Mesothelial cell of epicardium (in vitro differentiated cells): ENCODE results near the gene LIF. TPM values are rescaled to one million over a fixed set of nuclear protein-coding genes. Genes with fewer than 3 reads are reported as not detected.

Experiments
- DNase-seq, 2 experiments: peaks; one replicate each; pipeline ENCODE4 v3.0.0; 2021; ENCODE audit warnings: low spot score in 2 of 2; ENCODE audit not compliant: unreplicated experiment in 2 of 2
- H3K27ac Mint-ChIP-seq: 2 replicates; pipeline ENCODE4 v1.8.0; 2021; ENCODE audit warnings: mixed read lengths
- H3K27me3 Mint-ChIP-seq: 2 replicates; pipeline ENCODE4 v1.8.0; 2021; ENCODE audit warnings: low read depth, mixed read lengths
- H3K36me3 Mint-ChIP-seq: 2 replicates; pipeline ENCODE4 v1.8.0; 2021; ENCODE audit warnings: mixed read lengths
- H3K4me1 Mint-ChIP-seq: 2 replicates; pipeline ENCODE4 v1.8.0; 2021; ENCODE audit warnings: mixed read lengths
- H3K4me3 Mint-ChIP-seq: 2 replicates; pipeline ENCODE4 v1.8.0; 2021; ENCODE audit warnings: mild to moderate bottlenecking, moderate library complexity, mixed read lengths
- H3K9me3 Mint-ChIP-seq: 2 replicates; pipeline ENCODE4 v1.8.0; 2021; ENCODE audit warnings: mixed read lengths
- total RNA-seq: library from RNA; stranded (reverse); gene quantifications from 3 replicates; pipeline ENCODE4 v1.2.1, GENCODE V29; 2021
- TF ChIP-seq, protein P1 (sequence below): fragments of 200-600 bp; sonication (generic); IDR thresholded peaks from one replicate; pipeline ENCODE4 v1.5.0; 2021; ENCODE audit warnings: antibody characterized with exemption; ENCODE audit not compliant: unreplicated experiment

LIF gene
- total RNA-seq, 1 donor from 2014 or later: 15.8 TPM

DNA sequence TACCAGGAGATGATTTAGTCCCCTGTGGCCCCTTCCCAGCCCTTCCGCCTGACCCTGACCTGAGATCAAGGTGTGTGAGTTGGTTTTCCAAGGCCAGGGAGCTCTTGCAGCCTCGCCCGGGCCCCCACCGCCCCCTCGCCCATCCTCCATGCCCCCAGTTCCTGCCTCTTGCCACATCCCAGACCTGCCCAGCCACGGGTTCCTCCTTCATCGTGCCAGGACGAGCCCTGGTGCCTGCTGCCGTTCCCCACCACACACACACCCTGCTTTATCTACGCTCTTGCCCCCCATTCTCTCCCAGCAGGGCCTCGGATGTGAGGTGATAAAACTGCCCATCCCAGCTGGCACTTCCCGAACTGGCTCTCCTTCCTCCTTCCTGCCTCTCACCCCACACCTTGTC is 1.4 kb upstream of the LIF start:
- peak overlapping the region; percentile 24 for H3K27ac Mint-ChIP-seq
- no peaks in the 10 kb centered on the region for H3K27me3 Mint-ChIP-seq
- peak overlapping the region; percentile 34 for H3K4me3 Mint-ChIP-seq

DNA sequence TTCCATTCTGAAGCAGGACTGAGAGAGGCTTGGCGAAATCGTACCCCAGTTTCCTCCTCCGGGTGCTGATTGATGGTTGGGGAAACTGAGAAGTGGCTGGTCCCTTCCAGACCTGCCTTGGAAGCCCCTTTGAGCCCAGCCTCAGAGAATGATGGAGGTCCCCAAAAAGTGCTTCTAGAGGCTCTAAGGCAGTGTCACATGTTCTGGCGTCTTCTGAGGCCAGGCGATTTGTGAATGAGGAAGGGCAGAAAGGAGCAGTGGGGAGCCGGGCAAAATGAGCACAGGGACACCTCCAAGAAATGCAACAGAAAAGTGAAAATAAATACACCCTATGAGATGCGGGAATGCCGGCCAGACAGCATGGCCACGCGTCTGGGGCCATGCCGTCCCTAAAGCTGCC is 1.0 kb upstream of the LIF start:
- Mint-ChIP-seq H3K4me3 (peak overlapping the region; percentile 68), H3K9me3 (no peaks in the 10 kb centered on the region), H3K4me1 (peaks cover 47% of the 10 kb centered on the region), H3K27me3 (no peaks in the 10 kb centered on the region), H3K36me3 (peaks cover 12% of the 10 kb centered on the region), H3K27ac (peak overlapping the region; percentile 83)
- TF ChIP-seq, protein P1, sequence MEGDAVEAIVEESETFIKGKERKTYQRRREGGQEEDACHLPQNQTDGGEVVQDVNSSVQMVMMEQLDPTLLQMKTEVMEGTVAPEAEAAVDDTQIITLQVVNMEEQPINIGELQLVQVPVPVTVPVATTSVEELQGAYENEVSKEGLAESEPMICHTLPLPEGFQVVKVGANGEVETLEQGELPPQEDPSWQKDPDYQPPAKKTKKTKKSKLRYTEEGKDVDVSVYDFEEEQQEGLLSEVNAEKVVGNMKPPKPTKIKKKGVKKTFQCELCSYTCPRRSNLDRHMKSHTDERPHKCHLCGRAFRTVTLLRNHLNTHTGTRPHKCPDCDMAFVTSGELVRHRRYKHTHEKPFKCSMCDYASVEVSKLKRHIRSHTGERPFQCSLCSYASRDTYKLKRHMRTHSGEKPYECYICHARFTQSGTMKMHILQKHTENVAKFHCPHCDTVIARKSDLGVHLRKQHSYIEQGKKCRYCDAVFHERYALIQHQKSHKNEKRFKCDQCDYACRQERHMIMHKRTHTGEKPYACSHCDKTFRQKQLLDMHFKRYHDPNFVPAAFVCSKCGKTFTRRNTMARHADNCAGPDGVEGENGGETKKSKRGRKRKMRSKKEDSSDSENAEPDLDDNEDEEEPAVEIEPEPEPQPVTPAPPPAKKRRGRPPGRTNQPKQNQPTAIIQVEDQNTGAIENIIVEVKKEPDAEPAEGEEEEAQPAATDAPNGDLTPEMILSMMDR: no peak
- no peak for DNase-seq

More for the DNA sequence above, 1.4 kb upstream of the LIF start:
- TF ChIP-seq, protein P1: no peak
- Mint-ChIP-seq H3K4me1 (peaks cover 51% of the 10 kb centered on the region), H3K9me3 (no peaks in the 10 kb centered on the region), H3K36me3 (peaks cover 9% of the 10 kb centered on the region)
- no peak for DNase-seq

DNA sequence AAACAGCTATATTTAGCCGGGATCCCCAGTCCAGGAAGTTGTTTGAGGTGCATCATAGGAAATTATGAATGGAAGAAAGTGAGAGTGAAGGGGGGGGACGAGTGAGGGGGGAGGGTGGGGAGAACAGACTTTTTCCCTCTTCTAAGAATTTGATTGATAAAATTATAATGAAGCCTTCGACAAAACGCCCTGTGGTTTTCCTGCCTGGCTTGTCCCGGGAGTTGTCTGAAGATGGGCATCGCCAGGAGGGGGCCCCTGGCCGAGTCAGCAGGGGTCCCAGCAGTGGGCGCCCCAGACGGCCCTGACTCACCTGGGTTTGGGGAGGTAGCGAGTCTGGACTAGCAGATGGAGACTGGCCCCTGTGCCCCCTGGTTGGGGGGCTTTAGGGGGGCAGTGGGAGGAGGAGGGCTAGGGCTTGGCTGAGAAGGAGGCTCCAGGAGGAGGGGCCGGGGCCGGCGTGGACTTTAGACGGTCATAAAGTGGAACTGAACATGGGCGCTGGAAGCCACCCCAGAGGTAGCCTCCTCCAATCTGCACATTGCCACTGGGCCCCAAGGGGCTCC is 336 bp upstream of the LIF start:
- peaks cover 44% of the 10 kb centered on the region for H3K4me1 Mint-ChIP-seq

DNA sequence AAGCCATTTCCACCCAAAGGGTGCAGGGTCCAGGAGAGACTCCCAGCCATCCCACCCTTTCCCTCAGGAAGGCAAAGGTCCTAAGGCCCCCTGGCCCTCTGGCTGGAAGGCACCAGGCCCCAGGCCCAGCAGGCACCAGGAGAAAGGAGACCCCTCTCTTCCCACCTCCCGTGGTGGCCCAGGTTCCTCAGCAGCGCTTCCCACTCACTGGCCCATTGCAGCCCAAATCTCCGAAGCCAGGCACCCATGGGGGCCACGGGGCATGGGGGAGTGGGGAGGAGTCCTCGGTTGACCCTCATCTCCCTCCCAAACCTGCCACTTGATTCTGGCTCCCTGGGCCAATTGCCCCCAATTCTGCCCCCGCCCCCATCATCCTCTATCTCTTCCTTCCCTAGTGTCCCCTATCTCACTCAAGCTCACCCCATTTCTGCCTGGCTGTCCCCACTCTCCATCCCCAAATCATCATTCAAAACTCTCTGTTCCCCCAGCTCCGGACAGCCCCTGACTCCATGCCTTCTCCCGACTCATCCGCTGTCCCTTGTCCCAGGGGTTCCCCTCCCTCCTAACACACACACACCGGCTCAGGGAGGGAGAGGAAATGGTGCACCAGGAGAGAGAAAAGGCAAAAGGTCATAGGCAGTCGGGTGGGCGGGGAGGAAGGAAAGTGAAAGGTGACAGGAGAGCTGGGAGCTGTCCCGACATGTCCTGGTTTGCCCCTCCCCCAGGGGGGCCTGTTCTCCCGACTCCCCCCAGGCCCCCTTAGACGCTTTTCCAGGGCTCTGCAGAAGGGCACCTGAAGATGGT is 1.2 kb downstream of the LIF start:
- TF ChIP-seq, protein P1: no peak
- H3K27ac Mint-ChIP-seq: peak overlapping the region; percentile 84
- H3K4me3 Mint-ChIP-seq: peak overlapping the region; percentile 89
- H3K36me3 Mint-ChIP-seq: peaks cover 12% of the 10 kb centered on the region
- H3K4me1 Mint-ChIP-seq: peaks cover 51% of the 10 kb centered on the region
- H3K9me3 Mint-ChIP-seq: no peaks in the 10 kb centered on the region
- DNase-seq: no peak
- no peaks in the 10 kb centered on the region for H3K27me3 Mint-ChIP-seq

More for the DNA sequence above, 336 bp upstream of the LIF start:
- Mint-ChIP-seq H3K36me3 (peaks cover 12% of the 10 kb centered on the region), H3K9me3 (no peaks in the 10 kb centered on the region), H3K4me3 (peak overlapping the region; percentile 68), H3K27me3 (no peaks in the 10 kb centered on the region), H3K27ac (peak overlapping the region; percentile 83)
- TF ChIP-seq, protein P1: no peak
- no peak for DNase-seq

DNA sequence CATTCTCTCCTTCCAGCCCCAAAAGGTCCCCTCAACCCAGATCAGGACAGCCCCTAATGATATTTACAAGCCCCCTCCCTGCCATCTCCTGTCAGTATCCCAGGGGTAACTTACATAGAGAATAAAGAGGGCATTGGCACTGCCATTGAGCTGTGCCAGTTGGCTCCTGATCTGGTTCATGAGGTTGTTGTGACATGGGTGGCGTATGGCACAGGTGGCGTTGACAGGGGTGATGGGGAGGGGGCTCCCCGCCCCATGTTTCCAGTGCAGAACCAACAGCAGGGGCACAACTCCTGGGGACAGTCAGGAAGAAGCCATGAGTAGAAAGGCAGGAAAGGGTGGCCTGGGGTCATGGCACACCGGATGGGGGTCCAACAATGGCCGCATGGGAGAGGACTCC is 1.9 kb downstream of the LIF start:
- H3K27me3 Mint-ChIP-seq: no peaks in the 10 kb centered on the region
- no peak overlapping the region for H3K27ac Mint-ChIP-seq
- no peaks in the 10 kb centered on the region for H3K9me3 Mint-ChIP-seq
- TF ChIP-seq, protein P1: no peak
- peaks cover 12% of the 10 kb centered on the region for H3K36me3 Mint-ChIP-seq
- peak overlapping the region; percentile 89 for H3K4me3 Mint-ChIP-seq
- no peak for DNase-seq
- peaks cover 50% of the 10 kb centered on the region for H3K4me1 Mint-ChIP-seq
